Endothelial cell of umbilical vein (primary cell): ENCODE measurements around the gene SPATA6L. TPM values are rescaled to one million over a fixed set of nuclear protein-coding genes. Genes with fewer than 3 reads are reported as not detected.

Source experiments
- BruUV-seq: library from RNA; stranded (reverse); fragments of 400-500 nt; replicated peaks from 2 replicates; lab custom pipeline; 2021; lab: Mats Ljungman, UMichigan
- CTCF ChIA-PET: fragments of 300-600, 350-600 bp; sonication (Branson Sonifier 250); formaldehyde crosslinking; loops from one replicate; lab custom pipeline; 2021; ENCODE audit warnings: antibody characterized with exemption, inconsistent platforms; lab: Charles Lee
- POLR2A ChIA-PET: fragments of 300-600, 350-600 bp; sonication (Branson Sonifier 250); formaldehyde crosslinking; loops from one replicate; lab custom pipeline; 2021; ENCODE audit warnings: antibody characterized with exemption, inconsistent platforms; lab: Charles Lee
- DNase-seq: peaks from one replicate; pipeline ENCODE4 v3.0.0-alpha.2; 2011; ENCODE audit warnings: low read depth, low spot score
- FAIRE-seq: peaks from 2 replicates; lab custom pipeline; 2011; peaks lifted over from hg19 to GRCh38; lab: Jason Lieb, UNC
- H2AFZ ChIP-seq: 2 replicates; pipeline ENCODE4 v1.6.0; 2012; ENCODE audit warnings: low read depth, low read length, control low read depth, inconsistent platforms
- H3K27ac ChIP-seq: 2 replicates; pipeline ENCODE4 v1.5.1; 2011; ENCODE audit warnings: low read depth, mild to moderate bottlenecking, control low read depth, low read length, moderate library complexity; ENCODE audit not compliant: insufficient read depth
- H3K27me3 ChIP-seq, 2 experiments: 2 replicates each; pipeline versions ENCODE4 v1.6.0 to v1.6.1; 2011; ENCODE audit warnings: low read length in 2 of 2, mixed read lengths in 1 of 2; ENCODE audit not compliant: control insufficient read depth in 2 of 2, insufficient read depth in 2 of 2
- H3K36me3 ChIP-seq, 2 experiments: 2 replicates in 1 of 2; 3 replicates in 1 of 2; pipeline ENCODE4 v1.5.1; 2011; ENCODE audit warnings: low read length in 2 of 2, mild to moderate bottlenecking in 1 of 2, moderate library complexity in 1 of 2; ENCODE audit not compliant: control insufficient read depth in 2 of 2, insufficient read depth in 2 of 2; ENCODE audit errors: extremely low read depth in 1 of 2
- H3K4me1 ChIP-seq: 3 replicates; pipeline ENCODE4 v1.5.1; 2011; ENCODE audit warnings: mild to moderate bottlenecking, low read length; ENCODE audit not compliant: control insufficient read depth, insufficient read depth; ENCODE audit errors: extremely low read depth
- H3K4me2 ChIP-seq: 2 replicates; pipeline ENCODE4 v1.6.1; 2011; ENCODE audit warnings: low read length, control low read depth, mixed read lengths; ENCODE audit not compliant: insufficient read depth
- H3K4me3 ChIP-seq, 3 experiments: fragments of 200-600 bp in 1 of 3; sonication (generic), shearing (Covaris generic) in 1 of 3; replicated peaks in 1 of 3; 2 replicates each; pipeline ENCODE4 v1.5.1; 2011 to 2016; ENCODE audit warnings: control low read depth in 3 of 3, low read length in 3 of 3, mild to moderate bottlenecking in 2 of 3, inconsistent platforms in 1 of 3, low read depth in 1 of 3, moderate library complexity in 1 of 3; ENCODE audit not compliant: insufficient read depth in 1 of 3
- H3K79me2 ChIP-seq: 2 replicates; pipeline ENCODE4 v1.6.0; 2012; ENCODE audit warnings: low read length, inconsistent platforms; ENCODE audit not compliant: control insufficient read depth, insufficient read depth
- H3K9ac ChIP-seq: replicated peaks from 2 replicates; pipeline ENCODE3; 2011; ENCODE audit warnings: low read length, control low read depth; ENCODE audit not compliant: insufficient read depth; ENCODE audit errors: extremely low read depth
- H3K9me1 ChIP-seq: replicated peaks from 3 replicates; pipeline ENCODE4 v1.6.0; 2011; ENCODE audit warnings: mild to moderate bottlenecking, low read length; ENCODE audit not compliant: control insufficient read depth, insufficient read depth; ENCODE audit errors: extremely low read depth
- H3K9me3 ChIP-seq: replicated peaks from 2 replicates; pipeline ENCODE4 v1.5.1; 2012; ENCODE audit warnings: low read length, inconsistent platforms; ENCODE audit not compliant: control insufficient read depth, insufficient read depth
- H4K20me1 ChIP-seq: replicated peaks from 2 replicates; pipeline ENCODE3; 2011; ENCODE audit warnings: mild to moderate bottlenecking, low read length; ENCODE audit not compliant: control insufficient read depth, insufficient read depth; ENCODE audit errors: extremely low read depth
- EZH2 ChIP-seq: IDR thresholded peaks from 2 replicates; pipeline ENCODE4 v1.6.1; 2012; ENCODE audit warnings: borderline replicate concordance, low read depth, mild to moderate bottlenecking, moderate library complexity, low read length, inconsistent platforms; ENCODE audit not compliant: severe bottlenecking
- FOS ChIP-seq: IDR thresholded peaks from 2 replicates; pipeline ENCODE4 v1.6.1; 2011; ENCODE audit warnings: mild to moderate bottlenecking, low read length, moderate library complexity, borderline replicate concordance; ENCODE audit not compliant: insufficient read depth
- GATA2 ChIP-seq: IDR thresholded peaks from 2 replicates; pipeline ENCODE4 v1.7.0; 2011; ENCODE audit warnings: low read depth, mild to moderate bottlenecking, moderate library complexity, mixed read lengths, low read length; ENCODE audit not compliant: insufficient read length, insufficient read depth
- JUN ChIP-seq: IDR thresholded peaks from 2 replicates; pipeline ENCODE4 v1.6.1; 2011; ENCODE audit warnings: borderline replicate concordance, low read depth; ENCODE audit not compliant: insufficient read length, insufficient read depth
- MYC ChIP-seq: IDR thresholded peaks from one replicate; pipeline ENCODE4 v1.6.1; 2011; ENCODE audit warnings: mild to moderate bottlenecking, low read depth, low read length
- POLR2A ChIP-seq: IDR thresholded peaks from 2 replicates; pipeline ENCODE4 v1.6.1; 2012; ENCODE audit warnings: low read depth, mild to moderate bottlenecking, control low read depth, low read length
- POLR2AphosphoS5 ChIP-seq: IDR thresholded peaks from 2 replicates; pipeline ENCODE4 v1.6.1; 2012; ENCODE audit warnings: low read depth, mild to moderate bottlenecking, control low read depth, low read length, moderate library complexity; ENCODE audit not compliant: insufficient read depth
- dilution Hi-C: fragments of 300-500 bp; cut with MboI; formaldehyde crosslinking; loops from one replicate; pipeline ENCODE4 v1.15.0; 2019; ENCODE audit warnings: low sequenced_read_pairs; ENCODE audit not compliant: extremely low pct_ligation_motif_present
- intact Hi-C: fragments of 100-400 bp; cut with micrococcal nuclease; formaldehyde crosslinking; loops from one replicate; pipeline ENCODE4 v1.10.0; 2022
- polyA plus RNA-seq, 4 experiments: library from polyadenylated mRNA; depleted of rRNA in 3 of 4; stranded (reverse) in 3 of 4; unstranded in 1 of 4; fragments of >200 nt; gene quantifications; 2 replicates each; pipeline versions ENCODE4 v1.2.1 to v1.2.3, GENCODE V29; 2011 to 2012; ENCODE audit warnings: missing spikeins in 1 of 4
- total RNA-seq: library from RNA; stranded (reverse); gene quantifications from 2 replicates; pipeline ENCODE4 v1.2.3, GENCODE V29; 2021
- TF ChIP-seq, protein P1 (sequence below), 2 donors: IDR thresholded peaks; 1 replicate in 1 of 2; 2 replicates in 1 of 2; pipeline ENCODE4 v1.5.1; 2011; ENCODE audit warnings: low read length in 2 of 2, mild to moderate bottlenecking in 2 of 2, moderate library complexity in 2 of 2, control low read depth in 1 of 2, inconsistent platforms in 1 of 2, low read depth in 1 of 2; ENCODE audit not compliant: insufficient read depth in 1 of 2; ENCODE audit errors: extremely low read depth in 1 of 2
- TF ChIP-seq, protein P2 (sequence below): IDR thresholded peaks from 2 replicates; pipeline ENCODE4 v1.6.1; 2011; ENCODE audit not compliant: insufficient read depth, insufficient read length

The SPATA6L gene
- total and polyA plus RNA-seq, 2 donors (not counting 3 experiments of a cell fraction or from before 2014, with no cell fraction given): 0.40 to 1.5 TPM

DNA sequence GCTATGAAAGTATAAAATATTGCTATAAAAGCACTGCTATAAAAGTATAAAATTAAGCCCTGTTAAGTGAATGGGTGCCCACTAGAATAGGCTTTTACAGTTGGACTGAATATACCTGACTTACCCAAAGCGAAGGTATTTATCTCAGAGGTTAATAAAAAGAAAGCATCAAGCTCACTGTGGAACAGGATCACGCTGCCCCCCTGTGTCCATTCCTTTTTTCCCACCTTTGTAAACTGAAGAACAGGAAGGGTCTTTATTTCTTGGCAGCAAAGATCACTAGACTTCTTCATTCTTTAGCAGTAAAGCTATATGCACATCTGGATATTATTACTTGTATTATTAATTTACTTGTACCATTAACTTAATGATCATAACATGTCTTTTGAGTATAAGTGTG, 26.3 kb downstream of the SPATA6L start:
- H3K4me1 ChIP-seq: no peaks in the 10 kb centered on the region
- FAIRE-seq: peak; percentile 89
- ChIA-PET POLR2A (no interaction called here), CTCF (interaction anchor here (0.7 to 4.1 kb wide), 30 partner anchors 8 to 1783 kb away, joined by 3 to 114 read pairs (median 5); partner anchors contain the start of genes CDC37L1, PLPP6, SLC1A1 and SPATA6L)
- no peaks in the 10 kb centered on the region for H3K79me2 ChIP-seq
- intact Hi-C loops: loop anchor here (1.0 to 5.0 kb wide), 5 partner anchors 36 to 325 kb away; partner anchors contain the start of gene SLC1A1
- no peak overlapping the region for H3K9ac ChIP-seq
- no peaks in the 10 kb centered on the region for H3K36me3 ChIP-seq
- H3K4me2 ChIP-seq: no peak overlapping the region
- no TSS peak for BruUV-seq
- DNase-seq: peak; percentile 64
- H3K9me3 ChIP-seq: no peaks in the 10 kb centered on the region
- TF ChIP-seq, protein P1, sequence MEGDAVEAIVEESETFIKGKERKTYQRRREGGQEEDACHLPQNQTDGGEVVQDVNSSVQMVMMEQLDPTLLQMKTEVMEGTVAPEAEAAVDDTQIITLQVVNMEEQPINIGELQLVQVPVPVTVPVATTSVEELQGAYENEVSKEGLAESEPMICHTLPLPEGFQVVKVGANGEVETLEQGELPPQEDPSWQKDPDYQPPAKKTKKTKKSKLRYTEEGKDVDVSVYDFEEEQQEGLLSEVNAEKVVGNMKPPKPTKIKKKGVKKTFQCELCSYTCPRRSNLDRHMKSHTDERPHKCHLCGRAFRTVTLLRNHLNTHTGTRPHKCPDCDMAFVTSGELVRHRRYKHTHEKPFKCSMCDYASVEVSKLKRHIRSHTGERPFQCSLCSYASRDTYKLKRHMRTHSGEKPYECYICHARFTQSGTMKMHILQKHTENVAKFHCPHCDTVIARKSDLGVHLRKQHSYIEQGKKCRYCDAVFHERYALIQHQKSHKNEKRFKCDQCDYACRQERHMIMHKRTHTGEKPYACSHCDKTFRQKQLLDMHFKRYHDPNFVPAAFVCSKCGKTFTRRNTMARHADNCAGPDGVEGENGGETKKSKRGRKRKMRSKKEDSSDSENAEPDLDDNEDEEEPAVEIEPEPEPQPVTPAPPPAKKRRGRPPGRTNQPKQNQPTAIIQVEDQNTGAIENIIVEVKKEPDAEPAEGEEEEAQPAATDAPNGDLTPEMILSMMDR (IDR thresholded peaks at IDR 0.05; ENCODE audit: extremely low read depth in 1 of 2, insufficient read depth in 1 of 2, low read depth in 1 of 2, low read length in 2 of 2): peak; percentile 37 to 51
- no peak for TF ChIP-seq EZH2
- H3K9me1 ChIP-seq: no peaks in the 10 kb centered on the region
- no peaks in the 10 kb centered on the region for H3K27me3 ChIP-seq
- no peaks in the 10 kb centered on the region for H4K20me1 ChIP-seq
- H3K4me3 ChIP-seq: no peak overlapping the region
- no peak overlapping the region for H3K27ac ChIP-seq
- H2AFZ ChIP-seq: no peak overlapping the region
- dilution Hi-C loops: no loop called here

DNA sequence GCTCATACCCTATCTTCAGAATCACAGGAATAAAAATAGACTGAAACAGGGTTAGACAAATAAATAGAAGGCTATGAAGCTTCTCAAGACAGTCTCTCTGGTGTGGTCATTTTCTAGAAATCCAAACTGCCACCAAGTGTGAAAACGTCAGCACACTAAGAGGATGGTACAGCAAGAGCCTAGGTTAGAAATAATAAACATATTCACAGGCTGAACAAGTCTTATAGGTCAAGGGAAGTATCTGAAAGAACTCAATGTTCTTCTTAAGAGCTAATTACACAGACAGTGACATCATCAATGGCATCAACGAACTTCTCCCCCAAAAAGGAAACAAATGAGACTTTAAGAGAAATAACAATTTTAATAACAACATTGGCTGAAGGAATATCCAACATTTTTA, 26.9 kb downstream of the SPATA6L start:
- H3K27ac ChIP-seq: no peak overlapping the region
- no peaks in the 10 kb centered on the region for H3K36me3 ChIP-seq
- TF ChIP-seq, protein P2, sequence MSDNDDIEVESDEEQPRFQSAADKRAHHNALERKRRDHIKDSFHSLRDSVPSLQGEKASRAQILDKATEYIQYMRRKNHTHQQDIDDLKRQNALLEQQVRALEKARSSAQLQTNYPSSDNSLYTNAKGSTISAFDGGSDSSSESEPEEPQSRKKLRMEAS: no peak
- TF ChIP-seq, protein P1 (IDR thresholded peaks at IDR 0.05; ENCODE audit: extremely low read depth in 1 of 2, insufficient read depth in 1 of 2, low read depth in 1 of 2, low read length in 2 of 2): no peak
- TF ChIP-seq JUN (no peak), EZH2 (no peak), POLR2AphosphoS5 (no peak), GATA2 (no peak), MYC (no peak), POLR2A (no peak), FOS (no peak)
- FAIRE-seq: no peak
- dilution Hi-C loops (no loop called here), intact Hi-C loops (no loop called here)
- H3K9ac ChIP-seq: no peak overlapping the region
- H4K20me1 ChIP-seq: no peaks in the 10 kb centered on the region
- POLR2A ChIA-PET: no interaction called here
- H3K4me2 ChIP-seq: no peak overlapping the region
- no peaks in the 10 kb centered on the region for H3K9me3 ChIP-seq
- BruUV-seq: no TSS peak
- no peak for DNase-seq
- H3K27me3 ChIP-seq: no peaks in the 10 kb centered on the region
- no peaks in the 10 kb centered on the region for H3K79me2 ChIP-seq
- CTCF ChIA-PET: interaction anchor here (1.0 to 4.1 kb wide), 25 partner anchors 11 to 1782 kb away, joined by 3 to 114 read pairs (median 5); partner anchors contain the start of genes CDC37L1, PLPP6 and SLC1A1
- no peaks in the 10 kb centered on the region for H3K9me1 ChIP-seq
- H2AFZ ChIP-seq: no peak overlapping the region
- no peaks in the 10 kb centered on the region for H3K4me1 ChIP-seq
- no peak overlapping the region for H3K4me3 ChIP-seq
